ENCODE data around the gene NHEJ1. TPM values are rescaled to one million over a fixed set of nuclear protein-coding genes. Genes with fewer than 3 reads are reported as not detected.

Gene NHEJ1
- total RNA-seq, 2 experiments from 2014 or later = 20.0 to 20.9 TPM

DNA sequence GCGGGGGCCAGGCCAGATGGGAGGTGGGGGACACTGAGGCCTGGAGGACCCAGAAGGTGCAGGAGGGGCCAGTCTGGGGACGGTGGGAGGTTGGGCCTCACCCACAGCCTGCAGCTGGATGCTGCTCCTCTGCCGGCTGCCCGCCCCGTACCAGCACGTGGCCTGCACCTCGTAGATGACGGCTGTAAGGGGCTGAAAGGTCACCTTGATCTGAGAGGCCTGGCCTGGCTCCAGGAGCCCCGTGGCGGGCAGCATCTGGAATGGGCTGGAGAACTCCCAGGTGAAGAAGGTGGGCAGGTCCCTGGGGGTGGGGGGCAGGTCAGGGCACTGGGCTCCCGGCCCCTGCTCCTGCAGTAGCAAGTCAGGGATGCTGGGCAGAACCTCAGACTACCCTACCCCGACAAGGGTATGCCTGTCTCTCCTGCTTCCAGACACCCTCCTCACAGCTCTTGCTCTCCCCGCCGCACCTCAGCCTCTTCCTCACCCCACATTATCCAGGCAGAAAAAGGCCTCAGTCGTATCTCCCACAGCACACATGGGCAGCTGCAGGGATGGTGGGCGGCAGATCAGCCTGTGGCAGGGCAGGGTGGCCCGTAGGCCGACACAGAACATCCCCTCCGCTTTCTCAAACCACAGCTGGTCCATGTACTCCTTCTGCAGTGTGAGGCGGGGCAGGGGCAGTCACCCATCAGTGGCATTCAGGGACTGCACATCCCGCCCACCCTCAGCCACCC, 129.4 kb downstream of the NHEJ1 start:
- ChIA-PET CTCF (interaction anchor here (1.0 to 1.1 kb wide), 2 partner anchors 10 to 27 kb away, joined by 3 to 8 read pairs; no protein-coding TSS in a partner anchor), POLR2A (no interaction called here)

DNA sequence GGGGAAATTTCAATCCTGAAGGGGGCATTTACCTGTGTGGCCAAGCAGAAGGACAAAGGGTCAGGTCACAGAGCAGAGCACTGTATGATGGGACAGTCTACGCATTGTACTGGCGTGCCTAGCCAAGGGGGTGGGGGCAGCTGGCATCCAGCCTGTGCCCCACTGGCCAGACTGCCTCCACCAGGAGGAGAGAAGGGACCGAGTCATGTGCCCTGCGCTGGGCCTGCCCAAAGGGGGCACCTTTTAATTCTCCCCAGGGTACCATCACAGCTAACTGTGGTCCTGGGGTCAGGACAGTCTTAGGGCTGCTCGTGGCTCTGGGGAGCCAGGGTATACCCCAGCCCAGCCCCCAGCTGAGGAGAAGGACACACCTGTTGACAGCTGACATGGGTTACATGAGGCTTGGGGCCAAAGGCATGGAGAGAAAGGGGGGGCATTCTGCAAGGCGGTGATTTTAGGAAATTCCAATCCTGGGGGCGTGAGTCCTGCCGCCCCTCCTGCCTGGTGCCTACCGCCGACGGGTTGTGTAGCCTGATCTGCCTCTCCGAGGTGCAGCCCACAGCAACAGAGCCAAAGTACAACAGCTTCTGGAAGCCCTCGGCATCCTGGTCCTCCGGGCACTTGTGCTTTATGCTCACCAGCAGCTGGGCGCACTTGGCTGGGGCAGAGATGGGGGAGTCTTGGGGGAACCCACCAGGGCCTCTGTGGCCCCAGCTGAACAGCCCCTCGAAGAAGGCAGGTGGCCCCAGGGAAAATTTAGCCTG, 130.3 kb downstream of the NHEJ1 start:
- ChIA-PET CTCF (interaction anchor here (0.6 to 2.4 kb wide), 44 partner anchors 8 to 286 kb away, joined by 3 to 17 read pairs (median 4); partner anchors contain the start of genes CFAP65 and CNPPD1), POLR2A (no interaction called here)

DNA sequence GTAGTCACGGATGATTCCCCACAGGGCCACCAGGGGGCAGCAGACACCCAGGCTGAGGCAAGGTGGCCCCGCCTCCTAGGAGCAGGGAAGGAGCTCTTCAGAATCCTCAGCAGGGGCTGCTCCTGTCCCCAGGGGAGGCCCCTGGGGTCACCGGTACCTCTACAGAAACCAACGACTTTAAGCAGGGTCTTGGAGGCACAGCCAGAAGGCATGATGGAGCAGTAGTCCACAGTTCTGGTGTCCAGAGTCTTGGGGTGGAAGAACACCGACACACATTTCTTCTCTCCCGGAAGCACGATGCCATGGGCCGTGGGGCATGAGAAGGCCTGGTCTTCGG, 130.8 kb downstream of the NHEJ1 start:
- ChIA-PET POLR2A (no interaction called here), CTCF (interaction anchor here (0.6 to 2.4 kb wide), 47 partner anchors 9 to 287 kb away, joined by 3 to 17 read pairs (median 4); partner anchors contain the start of genes CFAP65 and CNPPD1)

GRCh38 chr2:219028996-219029828, 131.4 kb downstream of the NHEJ1 start:
- ChIA-PET CTCF (interaction anchor here (0.6 to 2.4 kb wide), 46 partner anchors 9 to 288 kb away, joined by 3 to 17 read pairs (median 4); partner anchors contain the start of gene CFAP65), POLR2A (no interaction called here)

DNA sequence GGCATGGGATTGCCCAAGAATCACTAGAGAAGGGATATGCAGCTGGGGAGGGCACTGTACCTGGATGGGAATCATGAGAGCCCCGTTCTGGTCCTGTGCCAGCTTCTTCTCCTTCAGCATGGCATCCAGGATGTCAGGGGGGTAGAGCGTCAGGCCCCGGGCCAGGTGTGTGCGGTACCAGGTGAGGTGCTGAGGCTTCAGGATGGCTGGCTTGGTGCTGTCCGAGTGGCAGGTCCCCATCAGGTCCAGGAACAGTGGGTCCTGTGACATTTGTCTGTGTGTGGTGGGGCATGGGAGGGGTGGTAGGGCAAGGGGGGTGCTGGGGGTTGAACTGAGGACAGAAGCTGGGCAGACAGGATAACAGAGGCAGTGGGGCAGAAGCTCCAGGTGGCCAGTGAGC, 132.5 kb downstream of the NHEJ1 start:
- ChIA-PET CTCF (interaction anchor here (0.6 to 2.4 kb wide), 4 partner anchors 11 to 304 kb away, joined by 3 to 14 read pairs (median 4); partner anchors contain the start of genes CFAP65 and RESP18), POLR2A (no interaction called here)

DNA sequence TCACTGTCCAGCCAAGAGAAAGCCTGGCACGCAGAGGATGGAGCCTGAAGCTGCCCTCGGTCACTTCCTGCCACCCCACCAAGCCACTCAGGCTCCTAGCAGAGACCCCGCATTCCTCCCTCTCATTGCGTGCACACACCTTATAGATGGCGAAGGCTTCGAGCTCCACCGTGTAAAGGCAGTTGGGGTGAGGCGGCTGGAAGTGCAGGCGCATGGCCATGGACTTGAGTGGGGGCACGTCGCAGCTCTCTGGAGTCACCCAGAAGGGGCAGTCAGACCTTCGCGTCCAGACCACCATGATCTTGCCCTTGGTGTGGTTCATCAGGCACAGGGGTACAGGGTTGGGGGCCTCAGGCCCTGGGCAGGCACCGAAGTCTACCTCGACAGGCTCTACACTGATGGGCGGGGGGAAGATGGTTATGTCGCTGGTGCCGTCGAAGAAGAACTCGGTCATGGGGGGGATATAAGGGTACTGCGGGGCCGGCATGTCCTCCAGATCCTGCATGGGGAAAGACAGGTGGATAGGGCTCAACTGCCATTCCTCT, 133.0 kb downstream of the NHEJ1 start:
- CTCF ChIA-PET = interaction anchor here (0.6 to 1.0 kb wide), 3 partner anchors 12 to 305 kb away, joined by 3 to 4 read pairs (median 3); partner anchors contain the start of gene RESP18

GRCh38 chr2:219026946-219027345, 133.7 kb downstream of the NHEJ1 start:
- ChIA-PET CTCF (interaction anchor here (0.5 to 1.0 kb wide), 3 partner anchors 11 to 94 kb away, joined by 3 read pairs; no protein-coding TSS in a partner anchor), POLR2A (no interaction called here)

More for the DNA sequence above, 133.0 kb downstream of the NHEJ1 start:
- POLR2A ChIA-PET = no interaction called here

DNA sequence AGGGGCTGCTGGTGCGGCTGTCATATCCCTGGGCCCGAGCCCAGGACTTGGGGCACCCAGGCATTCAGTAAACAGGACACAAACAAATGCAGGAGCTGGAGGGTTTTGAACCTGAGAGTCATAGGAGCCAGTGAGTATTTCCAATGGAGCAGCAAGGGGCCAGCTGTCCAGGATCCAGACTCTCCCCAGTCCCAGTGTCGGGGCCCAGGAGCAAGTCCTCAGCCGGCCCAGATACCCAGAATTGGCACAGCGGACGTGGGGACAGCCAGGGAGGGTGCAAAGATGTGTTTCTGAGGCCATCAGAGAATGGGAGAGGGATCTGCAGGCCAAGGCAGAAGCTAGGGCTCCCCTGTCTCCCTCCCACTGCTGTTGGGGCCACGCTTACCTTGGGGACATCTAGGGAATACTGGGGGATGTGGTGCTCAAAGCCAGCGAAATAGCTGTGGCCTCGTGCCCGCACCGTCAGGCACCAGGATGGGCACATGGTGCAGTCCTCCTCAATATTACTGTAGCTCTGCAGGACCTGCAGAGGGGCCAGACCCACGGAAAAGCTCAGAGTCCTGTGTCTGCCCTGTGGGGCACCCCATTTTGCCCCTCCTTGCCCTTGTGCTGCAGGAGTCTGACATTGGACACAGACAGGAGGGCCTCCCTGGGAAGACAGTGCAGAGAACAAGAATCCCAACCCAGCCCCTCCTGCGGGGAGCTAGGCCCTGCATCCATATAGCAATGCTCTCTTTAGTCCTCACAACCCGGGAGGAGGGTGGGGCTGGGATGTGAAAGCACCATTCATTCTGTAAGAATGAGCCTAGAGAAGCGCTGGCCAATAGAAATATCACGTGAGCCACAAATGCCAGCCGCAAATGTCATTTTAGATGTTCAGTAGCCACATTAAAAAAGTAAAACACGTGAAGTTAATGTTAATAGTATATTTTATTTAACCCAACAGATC, 134.7 kb downstream of the NHEJ1 start:
- POLR2A ChIA-PET = no interaction called here
- CTCF ChIA-PET = interaction anchor here (0.5 to 1.2 kb wide), 3 partner anchors 16 to 94 kb away, joined by 3 to 5 read pairs (median 3); no protein-coding TSS in a partner anchor

Other genes starting within 250 kb of the NHEJ1 start
- not detected for gene CDK5R2, start 201.1 kb downstream of the NHEJ1 start, total RNA-seq
- not detected for gene FEV, start 175.6 kb downstream of the NHEJ1 start, total RNA-seq
- gene CRYBA2, start 167.4 kb downstream of the NHEJ1 start, total RNA-seq = not detected
- gene CFAP65, start 119.3 kb downstream of the NHEJ1 start, total RNA-seq = not detected
- gene IHH, start 99.9 kb downstream of the NHEJ1 start, total RNA-seq = not detected
- gene SLC23A3, start 9.2 kb upstream of the NHEJ1 start, total RNA-seq = 1 to 10 TPM; 1.8 to 2.9 TPM
- gene CNPPD1, start 16.1 kb upstream of the NHEJ1 start, total RNA-seq = 10 to 100 TPM; 53.8 to 58.2 TPM
- 10 to 100 TPM; 68.3 to 69.1 TPM for gene RETREG2, start 17.5 kb upstream of the NHEJ1 start, total RNA-seq
- gene ZFAND2B, start 46.0 kb upstream of the NHEJ1 start, total RNA-seq = 10 to 100 TPM; 29.3 to 33.3 TPM
- 10 to 100 TPM; 20.8 to 25.6 TPM for gene ABCB6, start 58.1 kb upstream of the NHEJ1 start, total RNA-seq
- gene ATG9A, start 68.8 kb upstream of the NHEJ1 start, total RNA-seq = 10 to 100 TPM; 55.9 to 57.4 TPM
- gene ANKZF1, start 69.0 kb upstream of the NHEJ1 start, total RNA-seq = 100 to 1,000 TPM; 109 TPM
- 1 to 10 TPM; 3.8 to 4.2 TPM for gene GLB1L, start 84.6 kb upstream of the NHEJ1 start, total RNA-seq
- gene STK16, start 84.7 kb upstream of the NHEJ1 start, total RNA-seq = 10 to 100 TPM; 34.4 to 35.8 TPM
- not detected for gene TUBA4B, start 92.4 kb upstream of the NHEJ1 start, total RNA-seq
- 100 to 1,000 TPM; 221 TPM for gene TUBA4A, start 93.1 kb upstream of the NHEJ1 start, total RNA-seq
- 10 to 100 TPM; 50.2 to 53.5 TPM for gene DNAJB2, start 118.6 kb upstream of the NHEJ1 start, total RNA-seq
- under 1 TPM; 0.04 to 0.42 TPM for gene PTPRN, start 148.6 kb upstream of the NHEJ1 start, total RNA-seq
- not detected for gene RESP18, start 171.9 kb upstream of the NHEJ1 start, total RNA-seq
- gene DNPEP, start 227.1 kb upstream of the NHEJ1 start, total RNA-seq = 100 to 1,000 TPM; 110 to 115 TPM

Data from activated CD8-positive, alpha-beta memory T cell treated with anti-CD3 and anti-CD28 coated beads for 36 hours (primary cell).